Endothelial cell of umbilical vein (primary cell): ENCODE data around the gene LCT. TPM values are rescaled to one million over a fixed set of nuclear protein-coding genes. Genes with fewer than 3 reads are reported as not detected.

Source experiments
- BruUV-seq: library from RNA; stranded (reverse); fragments of 400-500 nt; replicated peaks from 2 replicates; lab custom pipeline; 2021; lab: Mats Ljungman, UMichigan
- CTCF ChIA-PET: fragments of 300-600, 350-600 bp; sonication (Branson Sonifier 250); formaldehyde crosslinking; loops from one replicate; lab custom pipeline; 2021; ENCODE audit warnings: antibody characterized with exemption, inconsistent platforms; lab: Charles Lee
- POLR2A ChIA-PET: fragments of 300-600, 350-600 bp; sonication (Branson Sonifier 250); formaldehyde crosslinking; loops from one replicate; lab custom pipeline; 2021; ENCODE audit warnings: antibody characterized with exemption, inconsistent platforms; lab: Charles Lee
- DNase-seq: peaks from one replicate; pipeline ENCODE4 v3.0.0-alpha.2; 2011; ENCODE audit warnings: low read depth, low spot score
- FAIRE-seq: peaks from 2 replicates; lab custom pipeline; 2011; peaks lifted over from hg19 to GRCh38; lab: Jason Lieb, UNC
- H2AFZ ChIP-seq: 2 replicates; pipeline ENCODE4 v1.6.0; 2012; ENCODE audit warnings: low read depth, low read length, control low read depth, inconsistent platforms
- H3K27ac ChIP-seq: 2 replicates; pipeline ENCODE4 v1.5.1; 2011; ENCODE audit warnings: low read depth, mild to moderate bottlenecking, control low read depth, low read length, moderate library complexity; ENCODE audit not compliant: insufficient read depth
- H3K27me3 ChIP-seq, 2 experiments: 2 replicates each; pipeline versions ENCODE4 v1.6.0 to v1.6.1; 2011; ENCODE audit warnings: low read length in 2 of 2, mixed read lengths in 1 of 2; ENCODE audit not compliant: control insufficient read depth in 2 of 2, insufficient read depth in 2 of 2
- H3K36me3 ChIP-seq, 2 experiments: 2 replicates in 1 of 2; 3 replicates in 1 of 2; pipeline ENCODE4 v1.5.1; 2011; ENCODE audit warnings: low read length in 2 of 2, mild to moderate bottlenecking in 1 of 2, moderate library complexity in 1 of 2; ENCODE audit not compliant: control insufficient read depth in 2 of 2, insufficient read depth in 2 of 2; ENCODE audit errors: extremely low read depth in 1 of 2
- H3K4me1 ChIP-seq: 3 replicates; pipeline ENCODE4 v1.5.1; 2011; ENCODE audit warnings: mild to moderate bottlenecking, low read length; ENCODE audit not compliant: control insufficient read depth, insufficient read depth; ENCODE audit errors: extremely low read depth
- H3K4me2 ChIP-seq: 2 replicates; pipeline ENCODE4 v1.6.1; 2011; ENCODE audit warnings: low read length, control low read depth, mixed read lengths; ENCODE audit not compliant: insufficient read depth
- H3K4me3 ChIP-seq, 3 experiments: fragments of 200-600 bp in 1 of 3; sonication (generic), shearing (Covaris generic) in 1 of 3; replicated peaks in 1 of 3; 2 replicates each; pipeline ENCODE4 v1.5.1; 2011 to 2016; ENCODE audit warnings: control low read depth in 3 of 3, low read length in 3 of 3, mild to moderate bottlenecking in 2 of 3, inconsistent platforms in 1 of 3, low read depth in 1 of 3, moderate library complexity in 1 of 3; ENCODE audit not compliant: insufficient read depth in 1 of 3
- H3K79me2 ChIP-seq: 2 replicates; pipeline ENCODE4 v1.6.0; 2012; ENCODE audit warnings: low read length, inconsistent platforms; ENCODE audit not compliant: control insufficient read depth, insufficient read depth
- H3K9ac ChIP-seq: replicated peaks from 2 replicates; pipeline ENCODE3; 2011; ENCODE audit warnings: low read length, control low read depth; ENCODE audit not compliant: insufficient read depth; ENCODE audit errors: extremely low read depth
- H3K9me1 ChIP-seq: replicated peaks from 3 replicates; pipeline ENCODE4 v1.6.0; 2011; ENCODE audit warnings: mild to moderate bottlenecking, low read length; ENCODE audit not compliant: control insufficient read depth, insufficient read depth; ENCODE audit errors: extremely low read depth
- H3K9me3 ChIP-seq: replicated peaks from 2 replicates; pipeline ENCODE4 v1.5.1; 2012; ENCODE audit warnings: low read length, inconsistent platforms; ENCODE audit not compliant: control insufficient read depth, insufficient read depth
- H4K20me1 ChIP-seq: replicated peaks from 2 replicates; pipeline ENCODE3; 2011; ENCODE audit warnings: mild to moderate bottlenecking, low read length; ENCODE audit not compliant: control insufficient read depth, insufficient read depth; ENCODE audit errors: extremely low read depth
- EZH2 ChIP-seq: IDR thresholded peaks from 2 replicates; pipeline ENCODE4 v1.6.1; 2012; ENCODE audit warnings: borderline replicate concordance, low read depth, mild to moderate bottlenecking, moderate library complexity, low read length, inconsistent platforms; ENCODE audit not compliant: severe bottlenecking
- FOS ChIP-seq: IDR thresholded peaks from 2 replicates; pipeline ENCODE4 v1.6.1; 2011; ENCODE audit warnings: mild to moderate bottlenecking, low read length, moderate library complexity, borderline replicate concordance; ENCODE audit not compliant: insufficient read depth
- GATA2 ChIP-seq: IDR thresholded peaks from 2 replicates; pipeline ENCODE4 v1.7.0; 2011; ENCODE audit warnings: low read depth, mild to moderate bottlenecking, moderate library complexity, mixed read lengths, low read length; ENCODE audit not compliant: insufficient read length, insufficient read depth
- JUN ChIP-seq: IDR thresholded peaks from 2 replicates; pipeline ENCODE4 v1.6.1; 2011; ENCODE audit warnings: borderline replicate concordance, low read depth; ENCODE audit not compliant: insufficient read length, insufficient read depth
- MYC ChIP-seq: IDR thresholded peaks from one replicate; pipeline ENCODE4 v1.6.1; 2011; ENCODE audit warnings: mild to moderate bottlenecking, low read depth, low read length
- POLR2A ChIP-seq: IDR thresholded peaks from 2 replicates; pipeline ENCODE4 v1.6.1; 2012; ENCODE audit warnings: low read depth, mild to moderate bottlenecking, control low read depth, low read length
- POLR2AphosphoS5 ChIP-seq: IDR thresholded peaks from 2 replicates; pipeline ENCODE4 v1.6.1; 2012; ENCODE audit warnings: low read depth, mild to moderate bottlenecking, control low read depth, low read length, moderate library complexity; ENCODE audit not compliant: insufficient read depth
- dilution Hi-C: fragments of 300-500 bp; cut with MboI; formaldehyde crosslinking; loops from one replicate; pipeline ENCODE4 v1.15.0; 2019; ENCODE audit warnings: low sequenced_read_pairs; ENCODE audit not compliant: extremely low pct_ligation_motif_present
- intact Hi-C: fragments of 100-400 bp; cut with micrococcal nuclease; formaldehyde crosslinking; loops from one replicate; pipeline ENCODE4 v1.10.0; 2022
- polyA plus RNA-seq, 4 experiments: library from polyadenylated mRNA; depleted of rRNA in 3 of 4; stranded (reverse) in 3 of 4; unstranded in 1 of 4; fragments of >200 nt; gene quantifications; 2 replicates each; pipeline versions ENCODE4 v1.2.1 to v1.2.3, GENCODE V29; 2011 to 2012; ENCODE audit warnings: missing spikeins in 1 of 4
- total RNA-seq: library from RNA; stranded (reverse); gene quantifications from 2 replicates; pipeline ENCODE4 v1.2.3, GENCODE V29; 2021
- TF ChIP-seq, protein P1 (sequence below), 2 donors: IDR thresholded peaks; 1 replicate in 1 of 2; 2 replicates in 1 of 2; pipeline ENCODE4 v1.5.1; 2011; ENCODE audit warnings: low read length in 2 of 2, mild to moderate bottlenecking in 2 of 2, moderate library complexity in 2 of 2, control low read depth in 1 of 2, inconsistent platforms in 1 of 2, low read depth in 1 of 2; ENCODE audit not compliant: insufficient read depth in 1 of 2; ENCODE audit errors: extremely low read depth in 1 of 2
- TF ChIP-seq, protein P2 (sequence below): IDR thresholded peaks from 2 replicates; pipeline ENCODE4 v1.6.1; 2011; ENCODE audit not compliant: insufficient read depth, insufficient read length

LCT gene
- total and polyA plus RNA-seq, 2 donors (not counting 3 experiments of a cell fraction or from before 2014, with no cell fraction given) = 0.07 TPM; not detected in 1

GRCh38 chr2:135832891-135833290 is 4.1 kb downstream of the LCT start:
- CTCF ChIA-PET = interaction anchor here (1.1 kb wide), 1 partner anchor 35 kb away, joined by 3 read pairs; no protein-coding TSS in a partner anchor
- no peak for DNase-seq

More at GRCh38 chr2:135832891-135833290, 4.1 kb downstream of the LCT start:
- POLR2A ChIA-PET = no interaction called here
- BruUV-seq = no TSS peak
- no peaks in the 10 kb centered on the region for H3K79me2 ChIP-seq
- no peaks in the 10 kb centered on the region for H3K9me1 ChIP-seq
- H3K9ac ChIP-seq = no peak overlapping the region
- H3K4me1 ChIP-seq = no peaks in the 10 kb centered on the region
- dilution Hi-C loops = no loop called here
- no peaks in the 10 kb centered on the region for H3K9me3 ChIP-seq
- intact Hi-C loops = no loop called here
- H3K27ac ChIP-seq = no peak overlapping the region
- H3K4me3 ChIP-seq = no peak overlapping the region
- no peaks in the 10 kb centered on the region for H4K20me1 ChIP-seq
- H2AFZ ChIP-seq = no peak overlapping the region
- no peak for FAIRE-seq
- peaks cover 0 to 1% of the 10 kb centered on the region in 2 experiments for H3K27me3 ChIP-seq
- TF ChIP-seq MYC = no peak
- TF ChIP-seq, protein P1, sequence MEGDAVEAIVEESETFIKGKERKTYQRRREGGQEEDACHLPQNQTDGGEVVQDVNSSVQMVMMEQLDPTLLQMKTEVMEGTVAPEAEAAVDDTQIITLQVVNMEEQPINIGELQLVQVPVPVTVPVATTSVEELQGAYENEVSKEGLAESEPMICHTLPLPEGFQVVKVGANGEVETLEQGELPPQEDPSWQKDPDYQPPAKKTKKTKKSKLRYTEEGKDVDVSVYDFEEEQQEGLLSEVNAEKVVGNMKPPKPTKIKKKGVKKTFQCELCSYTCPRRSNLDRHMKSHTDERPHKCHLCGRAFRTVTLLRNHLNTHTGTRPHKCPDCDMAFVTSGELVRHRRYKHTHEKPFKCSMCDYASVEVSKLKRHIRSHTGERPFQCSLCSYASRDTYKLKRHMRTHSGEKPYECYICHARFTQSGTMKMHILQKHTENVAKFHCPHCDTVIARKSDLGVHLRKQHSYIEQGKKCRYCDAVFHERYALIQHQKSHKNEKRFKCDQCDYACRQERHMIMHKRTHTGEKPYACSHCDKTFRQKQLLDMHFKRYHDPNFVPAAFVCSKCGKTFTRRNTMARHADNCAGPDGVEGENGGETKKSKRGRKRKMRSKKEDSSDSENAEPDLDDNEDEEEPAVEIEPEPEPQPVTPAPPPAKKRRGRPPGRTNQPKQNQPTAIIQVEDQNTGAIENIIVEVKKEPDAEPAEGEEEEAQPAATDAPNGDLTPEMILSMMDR (IDR thresholded peaks at IDR 0.05; ENCODE audit: extremely low read depth in 1 of 2, insufficient read depth in 1 of 2, low read depth in 1 of 2, low read length in 2 of 2) = no peak
- no peak for TF ChIP-seq POLR2A
- no peak for TF ChIP-seq EZH2
- no peak for TF ChIP-seq FOS
- no peak for TF ChIP-seq GATA2
- TF ChIP-seq JUN = no peak
- TF ChIP-seq POLR2AphosphoS5 = no peak
- TF ChIP-seq, protein P2, sequence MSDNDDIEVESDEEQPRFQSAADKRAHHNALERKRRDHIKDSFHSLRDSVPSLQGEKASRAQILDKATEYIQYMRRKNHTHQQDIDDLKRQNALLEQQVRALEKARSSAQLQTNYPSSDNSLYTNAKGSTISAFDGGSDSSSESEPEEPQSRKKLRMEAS = no peak
- no peaks in the 10 kb centered on the region for H3K36me3 ChIP-seq
- H3K4me2 ChIP-seq = no peak overlapping the region
